ENCODE data around the gene MTG2.

- TF ChIP-seq CTCF (IDR thresholded peaks at IDR 0.05), result no peak; the same call in none of the 2 replicates
- no peak for TF ChIP-seq REST (IDR thresholded peaks at IDR 0.05; ENCODE audit: insufficient read depth in 1 of 2, low read depth in 2 of 2, low read length in 1 of 2)
- TF ChIP-seq TCF7L2 (IDR thresholded peaks at IDR 0.05; ENCODE audit: low read depth, low read length), result no peak
Measured at GRCh38 chr20:62137092-62137384, 45.8 kb upstream of the MTG2 start.
